HUES48 (cell line): ENCODE data around the gene PEAK1.

Source experiments
- H3K27ac ChIP-seq: one replicate; pipeline ENCODE4 v1.7.0; 2013; ENCODE audit warnings: low read depth, low read length, inconsistent platforms
- H3K27me3 ChIP-seq: 2 replicates; pipeline ENCODE4 v1.6.1; 2013; ENCODE audit warnings: mild to moderate bottlenecking, low read length; ENCODE audit not compliant: control insufficient read depth, insufficient read depth
- H3K36me3 ChIP-seq: 2 replicates; pipeline ENCODE4 v1.6.1; 2013; ENCODE audit warnings: low read length; ENCODE audit not compliant: control insufficient read depth, insufficient read depth
- H3K4me1 ChIP-seq: 2 replicates; pipeline ENCODE4 v1.6.1; 2013; ENCODE audit warnings: mild to moderate bottlenecking, low read length; ENCODE audit not compliant: control insufficient read depth, insufficient read depth
- H3K4me3 ChIP-seq: 2 replicates; pipeline ENCODE4 v1.5.1; 2013; ENCODE audit warnings: mild to moderate bottlenecking, low read depth, low read length
- H3K9ac ChIP-seq: 2 replicates; pipeline ENCODE4 v1.6.1; 2013; ENCODE audit warnings: mild to moderate bottlenecking, low read depth, low read length, moderate library complexity
- H3K9me3 ChIP-seq: 2 replicates; pipeline ENCODE4 v1.6.1; 2013; ENCODE audit warnings: low read length; ENCODE audit not compliant: control insufficient read depth, insufficient read depth

PEAK1 gene

GRCh38 chr15:77127626-77128025, 292.3 kb downstream of the PEAK1 start:
- H3K4me1 ChIP-seq, result peaks cover 16% of the 10 kb centered on the region
- no peak overlapping the region for H3K27ac ChIP-seq
- no peaks in the 10 kb centered on the region for H3K27me3 ChIP-seq
- peaks cover under 1% of the 10 kb centered on the region; the same call in 1 of the 2 replicates for H3K36me3 ChIP-seq
- H3K4me3 ChIP-seq, result no peak overlapping the region
- H3K9ac ChIP-seq, result no peak overlapping the region
- H3K9me3 ChIP-seq, result no peaks in the 10 kb centered on the region

GRCh38 chr15:77126529-77127326, 293.2 kb downstream of the PEAK1 start:
- H3K36me3 ChIP-seq, result no peaks in the 10 kb centered on the region; the same call in 1 of the 2 replicates
- H3K9me3 ChIP-seq, result no peaks in the 10 kb centered on the region
- H3K27me3 ChIP-seq, result no peaks in the 10 kb centered on the region
- H3K4me3 ChIP-seq, result no peak overlapping the region
- peaks cover 16% of the 10 kb centered on the region for H3K4me1 ChIP-seq
- H3K27ac ChIP-seq, result no peak overlapping the region
- no peak overlapping the region for H3K9ac ChIP-seq

GRCh38 chr15:77123854-77124253, 296.1 kb downstream of the PEAK1 start:
- Histone ChIP-seq H3K36me3 (no peaks in the 10 kb centered on the region), H3K9me3 (no peaks in the 10 kb centered on the region), H3K27ac (no peak overlapping the region), H3K4me1 (peaks cover 21% of the 10 kb centered on the region), H3K4me3 (no peak overlapping the region), H3K9ac (no peak overlapping the region), H3K27me3 (no peaks in the 10 kb centered on the region)

- Histone ChIP-seq H3K9me3 (no peaks in the 10 kb centered on the region), H3K27me3 (no peaks in the 10 kb centered on the region), H3K9ac (no peak overlapping the region), H3K27ac (no peak overlapping the region), H3K36me3 (no peaks in the 10 kb centered on the region), H3K4me3 (no peak overlapping the region), H3K4me1 (peaks cover 21% of the 10 kb centered on the region)
These were observed 297.3 kb downstream of the PEAK1 start for GRCh38 chr15:77122576-77122975.

GRCh38 chr15:77121599-77121998, 298.3 kb downstream of the PEAK1 start:
- no peaks in the 10 kb centered on the region for H3K9me3 ChIP-seq
- no peaks in the 10 kb centered on the region for H3K27me3 ChIP-seq
- no peak overlapping the region for H3K9ac ChIP-seq
- H3K4me1 ChIP-seq, result peaks cover 21% of the 10 kb centered on the region
- no peak overlapping the region for H3K27ac ChIP-seq
- no peaks in the 10 kb centered on the region for H3K36me3 ChIP-seq
- H3K4me3 ChIP-seq, result no peak overlapping the region

GRCh38 chr15:77120576-77120975, 299.3 kb downstream of the PEAK1 start:
- H3K36me3 ChIP-seq, result no peaks in the 10 kb centered on the region
- H3K4me3 ChIP-seq, result no peak overlapping the region
- H3K27ac ChIP-seq, result no peak overlapping the region
- no peak overlapping the region for H3K9ac ChIP-seq
- peaks cover 21% of the 10 kb centered on the region for H3K4me1 ChIP-seq
- H3K27me3 ChIP-seq, result no peaks in the 10 kb centered on the region
- no peaks in the 10 kb centered on the region for H3K9me3 ChIP-seq

- Histone ChIP-seq H3K4me1 (peaks cover 21% of the 10 kb centered on the region), H3K9me3 (no peaks in the 10 kb centered on the region), H3K27me3 (no peaks in the 10 kb centered on the region), H3K4me3 (no peak overlapping the region), H3K36me3 (peaks cover 5% of the 10 kb centered on the region; the same call in 1 of the 2 replicates), H3K9ac (no peak overlapping the region), H3K27ac (no peak overlapping the region)
These were observed 300.5 kb downstream of the PEAK1 start for GRCh38 chr15:77119446-77119845.

- H3K27ac ChIP-seq, result no peak overlapping the region
These were observed 301.0 kb downstream of the PEAK1 start for GRCh38 chr15:77118882-77119321.

GRCh38 chr15:77115179-77115578, 304.7 kb downstream of the PEAK1 start:
- Histone ChIP-seq H3K4me1 (peaks cover 12% of the 10 kb centered on the region; the same call in 1 of the 2 replicates), H3K36me3 (peaks cover 9% of the 10 kb centered on the region; the same call in 1 of the 2 replicates), H3K27ac (no peak overlapping the region), H3K9ac (no peak overlapping the region), H3K27me3 (no peaks in the 10 kb centered on the region), H3K9me3 (no peaks in the 10 kb centered on the region), H3K4me3 (no peak overlapping the region)

More at GRCh38 chr15:77118882-77119321, 301.0 kb downstream of the PEAK1 start:
- H3K27me3 ChIP-seq, result no peaks in the 10 kb centered on the region
- H3K9me3 ChIP-seq, result no peaks in the 10 kb centered on the region
- H3K4me3 ChIP-seq, result no peak overlapping the region
- no peak overlapping the region for H3K9ac ChIP-seq
- H3K36me3 ChIP-seq, result peaks cover 7% of the 10 kb centered on the region; the same call in 1 of the 2 replicates
- peaks cover 21% of the 10 kb centered on the region for H3K4me1 ChIP-seq

GRCh38 chr15:77112838-77113504, 306.9 kb downstream of the PEAK1 start:
- Histone ChIP-seq H3K9ac (no peak overlapping the region), H3K27me3 (no peaks in the 10 kb centered on the region), H3K4me3 (no peak overlapping the region), H3K9me3 (no peaks in the 10 kb centered on the region), H3K27ac (no peak overlapping the region), H3K4me1 (no peaks in the 10 kb centered on the region), H3K36me3 (peaks cover 9% of the 10 kb centered on the region; the same call in 1 of the 2 replicates)

GRCh38 chr15:77111789-77112188, 308.1 kb downstream of the PEAK1 start:
- H3K4me1 ChIP-seq, result peaks cover 3% of the 10 kb centered on the region; the same call in 1 of the 2 replicates
- no peaks in the 10 kb centered on the region for H3K27me3 ChIP-seq
- H3K27ac ChIP-seq, result no peak overlapping the region
- H3K36me3 ChIP-seq, result peaks cover 9% of the 10 kb centered on the region; the same call in 1 of the 2 replicates
- H3K9me3 ChIP-seq, result no peaks in the 10 kb centered on the region
- H3K4me3 ChIP-seq, result no peak overlapping the region
- H3K9ac ChIP-seq, result no peak overlapping the region
